Astrocyte (in vitro differentiated cells and primary cell): Measurements from ENCODE around the gene PTK6. TPM values are rescaled to one million over a fixed set of nuclear protein-coding genes. Genes with fewer than 3 reads are reported as not detected.

ENCODE experiments used
- DNase-seq: peaks from one replicate; pipeline ENCODE4 v3.0.0-alpha.2; 2010; ENCODE audit warnings: low read depth
- FAIRE-seq: peaks from 2 replicates; lab custom pipeline; 2011; peaks lifted over from hg19 to GRCh38; lab: Jason Lieb, UNC
- H2AFZ ChIP-seq: 2 replicates; pipeline ENCODE4 v1.6.0; 2012; ENCODE audit warnings: low read depth, low read length, inconsistent platforms
- H3K27ac ChIP-seq: 2 replicates; pipeline ENCODE4 v1.5.1; 2011; ENCODE audit warnings: low read depth, low read length, inconsistent platforms
- H3K27me3 ChIP-seq: 2 replicates; pipeline ENCODE4 v1.6.0; 2011; ENCODE audit warnings: low read length, inconsistent platforms; ENCODE audit not compliant: insufficient read depth
- H3K36me3 ChIP-seq: 2 replicates; pipeline ENCODE4 v1.5.1; 2011; ENCODE audit warnings: low read length, inconsistent platforms; ENCODE audit not compliant: insufficient read depth
- H3K4me1 ChIP-seq: 2 replicates; pipeline ENCODE4 v1.5.1; 2011; ENCODE audit warnings: low read length, inconsistent platforms; ENCODE audit not compliant: insufficient read depth
- H3K4me2 ChIP-seq: 2 replicates; pipeline ENCODE4 v1.6.0; 2012; ENCODE audit warnings: low read length, inconsistent platforms
- H3K4me3 ChIP-seq: 2 replicates; pipeline ENCODE4 v1.5.1; 2011; ENCODE audit warnings: low read depth, mild to moderate bottlenecking, low read length, inconsistent platforms; ENCODE audit not compliant: insufficient read depth
- H3K79me2 ChIP-seq: 2 replicates; pipeline ENCODE4 v1.6.0; 2012; ENCODE audit warnings: mild to moderate bottlenecking, low read length, inconsistent platforms; ENCODE audit not compliant: insufficient read depth
- H3K9ac ChIP-seq: 2 replicates; pipeline ENCODE4 v1.6.0; 2012; ENCODE audit warnings: mild to moderate bottlenecking, low read length, inconsistent platforms
- H3K9me3 ChIP-seq: 2 replicates; pipeline ENCODE4 v1.5.1; 2012; ENCODE audit warnings: low read depth, mild to moderate bottlenecking, low read length, inconsistent platforms; ENCODE audit not compliant: insufficient read depth
- H4K20me1 ChIP-seq: 2 replicates; pipeline ENCODE4 v1.6.0; 2012; ENCODE audit warnings: low read length, inconsistent platforms; ENCODE audit not compliant: insufficient read depth
- H3K27ac Mint-ChIP-seq: one replicate; pipeline ENCODE4 v1.8.0; 2021; ENCODE audit warnings: mild to moderate bottlenecking, mixed read lengths; ENCODE audit not compliant: unreplicated experiment
- H3K27me3 Mint-ChIP-seq: one replicate; pipeline ENCODE4 v1.8.0; 2021; ENCODE audit warnings: low read depth, mixed read lengths; ENCODE audit not compliant: unreplicated experiment
- H3K36me3 Mint-ChIP-seq: one replicate; pipeline ENCODE4 v1.8.0; 2021; ENCODE audit warnings: low read depth, mixed read lengths; ENCODE audit not compliant: unreplicated experiment
- H3K4me1 Mint-ChIP-seq: one replicate; pipeline ENCODE4 v1.8.0; 2021; ENCODE audit warnings: low read depth, mixed read lengths; ENCODE audit not compliant: unreplicated experiment
- H3K4me3 Mint-ChIP-seq: one replicate; pipeline ENCODE4 v1.8.0; 2021; ENCODE audit warnings: mild to moderate bottlenecking, moderate library complexity, mixed read lengths; ENCODE audit not compliant: unreplicated experiment
- H3K9me3 Mint-ChIP-seq: one replicate; pipeline ENCODE4 v1.8.0; 2021; ENCODE audit warnings: mild to moderate bottlenecking, mixed read lengths; ENCODE audit not compliant: unreplicated experiment
- CTCF ChIP-seq: IDR thresholded peaks from 2 replicates; pipeline ENCODE4 v1.5.1; 2011; ENCODE audit warnings: low read depth, mild to moderate bottlenecking, inconsistent platforms, low read length, moderate library complexity; ENCODE audit not compliant: insufficient read depth
- EZH2 ChIP-seq: IDR thresholded peaks from 2 replicates; pipeline ENCODE4 v1.6.1; 2012; ENCODE audit warnings: mild to moderate bottlenecking, low read length, inconsistent platforms; ENCODE audit not compliant: insufficient read depth
- total RNA-seq: library from RNA; stranded (reverse); gene quantifications from 2 replicates; pipeline ENCODE4 v1.2.1, GENCODE V29; 2021

The PTK6 gene
- total RNA-seq, 1 donor from 2014 or later = 0.18 TPM

- no peaks in the 10 kb centered on the region for H3K36me3 ChIP-seq
- H3K9ac ChIP-seq = no peak overlapping the region
- peaks cover 27% of the 10 kb centered on the region for H3K27me3 Mint-ChIP-seq
- H3K9me3 Mint-ChIP-seq = peaks cover 18% of the 10 kb centered on the region
- H3K4me1 ChIP-seq = no peaks in the 10 kb centered on the region
- H3K27me3 ChIP-seq = peaks cover 12% of the 10 kb centered on the region
- H3K36me3 Mint-ChIP-seq = no peaks in the 10 kb centered on the region
- no peaks in the 10 kb centered on the region for H3K79me2 ChIP-seq
- H2AFZ ChIP-seq = no peak overlapping the region
- H3K9me3 ChIP-seq = peaks cover 16% of the 10 kb centered on the region
- H4K20me1 ChIP-seq = no peaks in the 10 kb centered on the region
- no peak overlapping the region for H3K4me3 Mint-ChIP-seq
- no peak overlapping the region for H3K4me3 ChIP-seq
- H3K4me2 ChIP-seq = no peak overlapping the region
- no peak overlapping the region for H3K27ac Mint-ChIP-seq
- DNase-seq = no peak
- no peak for FAIRE-seq
- no peaks in the 10 kb centered on the region for H3K4me1 Mint-ChIP-seq
- TF ChIP-seq CTCF = no peak
- TF ChIP-seq EZH2 = no peak
- H3K27ac ChIP-seq = no peak overlapping the region
These were observed 31.9 kb downstream of the PTK6 start for GRCh38 chr20:63505281-63505680.

GRCh38 chr20:63504642-63505041 lies 32.5 kb downstream of the PTK6 start:
- H3K36me3 Mint-ChIP-seq = no peaks in the 10 kb centered on the region
- no peak overlapping the region for H3K27ac Mint-ChIP-seq
- TF ChIP-seq EZH2 (no peak), CTCF (no peak)
- H3K4me2 ChIP-seq = no peak overlapping the region
- no peaks in the 10 kb centered on the region for H3K79me2 ChIP-seq
- no peak overlapping the region for H3K4me3 ChIP-seq
- no peaks in the 10 kb centered on the region for H3K4me1 ChIP-seq
- DNase-seq (no peak), FAIRE-seq (no peak)
- no peaks in the 10 kb centered on the region for H3K36me3 ChIP-seq
- H3K9ac ChIP-seq = no peak overlapping the region
- peaks cover 27% of the 10 kb centered on the region for H3K27me3 Mint-ChIP-seq
- H3K9me3 ChIP-seq = peaks cover 16% of the 10 kb centered on the region
- no peak overlapping the region for H3K27ac ChIP-seq
- H3K4me3 Mint-ChIP-seq = no peak overlapping the region
- peaks cover 18% of the 10 kb centered on the region for H3K9me3 Mint-ChIP-seq
- H3K27me3 ChIP-seq = peaks cover 12% of the 10 kb centered on the region
- H3K4me1 Mint-ChIP-seq = no peaks in the 10 kb centered on the region
- no peak overlapping the region for H2AFZ ChIP-seq
- H4K20me1 ChIP-seq = no peaks in the 10 kb centered on the region

- no peak overlapping the region for H3K9ac ChIP-seq
- no peak overlapping the region for H3K4me2 ChIP-seq
- peaks cover 23% of the 10 kb centered on the region for H3K27me3 Mint-ChIP-seq
- no peak overlapping the region for H2AFZ ChIP-seq
- no peaks in the 10 kb centered on the region for H3K4me1 ChIP-seq
- H3K27ac Mint-ChIP-seq = no peak overlapping the region
- peaks cover 12% of the 10 kb centered on the region for H3K27me3 ChIP-seq
- H3K9me3 ChIP-seq = peaks cover 16% of the 10 kb centered on the region
- TF ChIP-seq EZH2 = no peak
- TF ChIP-seq CTCF = no peak
- H3K9me3 Mint-ChIP-seq = peaks cover 16% of the 10 kb centered on the region
- H4K20me1 ChIP-seq = no peaks in the 10 kb centered on the region
- H3K36me3 Mint-ChIP-seq = no peaks in the 10 kb centered on the region
- FAIRE-seq (no peak), DNase-seq (no peak)
- H3K4me3 Mint-ChIP-seq = no peak overlapping the region
- no peak overlapping the region for H3K27ac ChIP-seq
- H3K4me1 Mint-ChIP-seq = no peaks in the 10 kb centered on the region
- H3K36me3 ChIP-seq = no peaks in the 10 kb centered on the region
- no peak overlapping the region for H3K4me3 ChIP-seq
- H3K79me2 ChIP-seq = no peaks in the 10 kb centered on the region
These were observed 33.7 kb downstream of the PTK6 start for GRCh38 chr20:63503524-63503923.
